GM18499 (cell line): Measurements from ENCODE around the gene FBN1.

ENCODE experiments used
- ATAC-seq: cut with Tn5 transposase; IDR thresholded peaks from one replicate; pipeline ENCODE4 v1.9.1; 2021; ENCODE audit warnings: moderate number of reproducible peaks; ENCODE audit not compliant: insufficient read depth, unreplicated experiment

FBN1 gene

DNA sequence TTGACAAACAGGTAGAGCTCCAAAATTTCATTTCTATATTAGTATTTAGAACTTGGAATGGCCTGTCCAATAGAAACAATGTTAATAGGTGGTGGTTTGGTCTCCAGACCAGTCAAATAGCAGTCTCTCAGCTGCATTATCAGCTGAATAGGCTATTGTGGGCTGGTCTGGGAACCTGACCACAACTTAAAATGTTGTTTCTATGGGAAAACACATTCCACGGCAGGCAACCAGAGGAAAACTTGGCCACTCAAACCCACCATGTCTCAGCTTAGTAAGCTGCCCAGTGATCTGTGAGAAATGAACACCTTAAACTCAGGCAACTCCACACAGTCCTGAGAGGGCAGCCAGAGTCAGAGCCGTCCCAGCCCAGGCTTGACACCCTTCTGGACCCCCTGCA lies 20.4 kb downstream of the FBN1 start:
- ATAC-seq = no peak

GRCh38 chr15:48624700-48625099 lies 20.8 kb downstream of the FBN1 start:
- no peak for ATAC-seq

- ATAC-seq = no peak
Measured at GRCh38 chr15:48623456-48623855, 22.1 kb downstream of the FBN1 start.

GRCh38 chr15:48622237-48622636 lies 23.3 kb downstream of the FBN1 start:
- ATAC-seq = no peak

DNA sequence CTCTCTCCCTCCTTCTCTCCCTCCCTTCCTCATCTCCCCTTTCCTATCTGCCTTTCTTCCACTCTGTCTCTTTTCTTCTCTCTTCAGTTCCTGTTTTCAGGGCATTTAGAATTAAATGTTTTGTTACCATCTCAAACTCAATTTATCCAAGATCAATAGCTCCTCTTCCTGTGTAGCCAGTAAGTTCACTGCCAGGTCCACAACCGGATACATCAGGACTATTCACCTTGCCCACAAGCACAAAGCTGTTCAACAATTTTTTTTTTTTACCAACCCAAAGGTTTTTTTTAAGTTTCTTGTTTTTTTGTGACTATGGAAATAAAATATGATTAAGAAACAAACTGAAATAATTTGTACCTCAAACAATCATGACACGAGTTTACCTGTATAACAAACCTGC lies 26.1 kb downstream of the FBN1 start:
- ATAC-seq = no peak

DNA sequence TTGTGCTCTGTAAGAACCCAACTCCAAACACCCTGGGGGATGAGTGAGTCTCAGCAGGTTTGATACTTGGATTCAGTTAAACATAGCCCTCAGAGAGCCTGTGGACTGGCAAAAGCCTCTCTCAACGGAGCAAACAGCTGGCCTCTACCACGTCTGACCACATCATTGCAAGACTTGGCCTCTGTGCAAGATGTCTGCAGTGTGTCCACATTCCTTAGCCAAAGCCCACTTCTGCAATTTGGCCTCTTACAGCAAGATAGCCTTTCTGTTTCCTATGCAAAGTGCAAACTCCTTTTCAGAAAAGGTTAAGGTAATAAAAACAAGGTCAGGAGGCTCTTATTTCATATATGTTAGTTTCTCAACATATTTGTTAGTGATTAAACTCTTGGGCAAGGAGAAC lies 27.9 kb downstream of the FBN1 start:
- no peak for ATAC-seq

- ATAC-seq = no peak
Measured at GRCh38 chr15:48616216-48616615, 29.3 kb downstream of the FBN1 start.

GRCh38 chr15:48614051-48614450 lies 31.5 kb downstream of the FBN1 start:
- ATAC-seq = no peak

DNA sequence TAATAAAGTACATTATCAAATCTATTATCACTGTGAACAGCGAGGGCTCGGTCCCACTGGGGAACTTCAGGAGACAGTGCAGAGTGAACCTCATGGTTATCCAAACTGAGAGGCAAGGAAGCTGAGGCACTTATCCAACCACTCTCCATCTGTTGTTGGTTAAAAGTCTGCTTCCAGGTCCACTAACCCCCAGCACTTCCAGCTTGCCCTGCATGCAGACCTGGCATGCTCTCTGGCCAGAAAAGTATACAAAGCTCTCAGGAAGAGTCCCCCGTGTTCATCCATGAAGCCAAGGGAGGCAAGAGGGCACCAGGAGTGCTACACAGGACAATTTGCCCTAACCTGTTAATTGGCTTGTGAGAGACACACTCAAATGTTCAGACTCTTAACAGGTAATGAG lies 36.0 kb downstream of the FBN1 start:
- no peak for ATAC-seq

- ATAC-seq = no peak
Measured at GRCh38 chr15:48607846-48608245, 37.7 kb downstream of the FBN1 start.

DNA sequence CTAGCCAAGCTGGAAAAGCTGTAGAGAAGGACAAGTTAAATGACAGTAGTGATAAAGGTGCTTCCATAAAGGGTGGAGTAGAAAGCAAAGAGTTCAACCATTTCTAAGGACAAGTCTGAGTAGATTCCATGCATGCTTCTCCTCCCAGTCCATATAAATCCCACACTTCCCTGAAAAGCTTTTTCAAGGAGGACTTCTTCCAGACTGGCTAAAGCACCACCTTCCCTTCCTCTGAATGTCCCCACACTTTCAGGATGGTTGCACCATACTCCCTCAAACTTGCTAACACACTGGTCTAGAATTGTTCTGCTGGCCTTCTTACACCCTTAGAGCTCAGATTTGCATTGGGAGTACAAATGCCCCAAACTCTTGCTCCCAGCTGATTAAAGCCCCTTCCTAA lies 40.9 kb downstream of the FBN1 start:
- ATAC-seq = no peak

DNA sequence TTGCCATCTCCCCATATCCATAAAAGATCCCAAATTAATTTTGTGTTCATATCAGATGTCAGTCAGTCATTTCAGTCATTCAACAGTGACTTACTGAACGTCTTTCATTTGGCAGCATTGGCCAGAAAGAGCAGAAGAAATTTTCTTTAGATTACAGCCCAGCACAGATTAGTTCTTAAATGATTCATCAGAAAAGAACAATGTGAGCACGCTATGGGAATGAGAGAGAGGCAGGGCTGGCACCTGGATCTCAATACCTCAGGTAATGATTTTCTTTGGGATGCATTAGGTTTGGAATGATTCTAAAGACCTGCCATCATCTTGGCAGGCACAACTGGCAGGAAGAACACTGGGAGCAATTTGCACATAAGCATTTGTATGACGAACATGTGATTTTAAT lies 41.6 kb downstream of the FBN1 start:
- ATAC-seq = no peak

DNA sequence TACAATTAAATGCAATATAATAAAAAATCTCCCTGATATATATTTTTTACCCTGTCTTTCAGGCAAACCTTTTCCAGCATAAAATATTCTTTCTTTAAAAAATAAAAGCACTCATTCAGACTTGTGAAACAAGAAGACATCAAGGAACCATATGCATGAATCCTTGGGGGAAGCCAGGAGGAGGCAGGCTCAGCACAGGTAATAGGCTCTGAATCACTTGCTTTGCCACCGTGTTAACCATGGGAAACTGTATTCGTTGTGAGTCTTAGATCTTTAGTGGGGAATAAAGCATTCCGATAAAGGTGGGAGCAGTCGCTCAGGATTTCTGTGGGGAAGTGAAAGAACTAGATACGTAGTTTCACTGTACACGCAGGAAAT lies 42.4 kb downstream of the FBN1 start:
- ATAC-seq = no peak

DNA sequence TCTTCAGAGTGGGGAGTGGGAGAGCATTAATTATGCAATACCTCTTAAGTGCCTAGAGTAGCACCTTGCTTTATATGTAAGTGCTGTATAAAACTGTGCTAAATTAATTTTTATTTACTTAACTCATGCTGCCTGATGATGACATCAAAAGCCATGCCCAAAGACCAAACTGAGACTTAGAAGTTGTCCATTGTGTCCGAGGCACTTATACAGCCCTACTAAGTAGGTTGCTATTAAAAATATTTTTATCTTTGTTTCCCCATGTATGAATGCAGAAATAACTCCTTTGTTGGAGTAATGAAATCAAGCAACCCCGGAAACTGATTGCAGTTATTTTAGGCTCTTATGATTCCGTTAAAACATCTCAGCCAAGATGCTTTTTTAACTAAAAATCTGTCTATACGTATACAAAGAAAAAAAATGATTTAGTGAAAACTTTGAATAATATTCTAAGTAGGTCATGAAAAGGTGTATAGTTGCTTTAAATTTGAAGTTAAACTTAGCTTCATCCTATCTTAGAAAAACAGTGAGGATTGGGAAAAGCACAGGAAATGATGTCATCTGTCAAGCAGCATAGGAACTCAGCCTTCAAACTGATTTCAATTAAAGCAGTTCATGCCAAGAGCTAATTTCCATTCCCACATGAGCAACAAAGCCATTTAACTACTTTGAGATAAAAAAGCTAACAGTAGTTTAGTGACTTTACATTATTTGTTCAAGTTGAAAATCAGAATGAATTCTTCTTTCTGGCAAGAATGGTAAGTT lies 43.0 kb downstream of the FBN1 start:
- ATAC-seq = no peak

- no peak for ATAC-seq
Measured at GRCh38 chr15:48601095-48601494, 44.4 kb downstream of the FBN1 start.

GRCh38 chr15:48596841-48597240 lies 48.7 kb downstream of the FBN1 start:
- ATAC-seq = no peak

DNA sequence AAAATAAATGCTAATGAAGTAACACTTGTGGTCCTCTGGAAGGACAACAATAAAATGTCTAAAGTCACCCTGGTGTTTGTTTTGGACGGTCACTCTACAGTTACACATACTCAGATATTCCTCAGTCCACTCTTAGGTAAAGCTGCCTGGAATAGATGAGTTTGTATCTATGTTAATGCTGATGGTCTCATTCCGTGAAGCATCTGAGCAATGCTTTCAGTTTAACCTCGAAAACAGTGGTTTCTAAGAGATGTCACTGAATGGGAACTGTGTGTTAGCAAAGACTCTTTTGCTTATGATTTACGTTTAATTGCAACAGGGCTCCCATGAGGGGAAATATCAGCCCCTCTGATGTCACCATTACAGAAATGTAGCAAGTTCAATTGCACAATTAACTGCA lies 49.1 kb downstream of the FBN1 start:
- ATAC-seq = peak; percentile 39

DNA sequence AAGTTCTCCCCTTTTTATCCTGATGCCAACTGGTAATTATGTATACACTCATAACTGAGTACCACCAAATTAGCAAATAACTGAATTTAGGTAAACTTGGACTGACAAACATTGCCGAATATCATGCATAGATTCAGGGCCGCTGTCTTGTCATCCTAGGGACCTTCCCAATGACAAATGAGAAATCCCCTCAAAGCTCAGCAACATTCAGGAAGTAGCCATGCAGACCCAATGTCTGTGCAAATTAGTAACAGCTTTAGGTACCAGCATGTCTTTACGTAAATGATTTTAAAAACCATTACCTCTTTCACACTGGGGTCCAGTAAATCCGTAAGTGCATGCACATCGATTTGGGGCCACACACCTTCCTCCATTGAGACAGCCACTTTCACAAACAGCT lies 49.5 kb downstream of the FBN1 start:
- peak; percentile 36 for ATAC-seq

GRCh38 chr15:48592933-48593332 lies 52.6 kb downstream of the FBN1 start:
- no peak for ATAC-seq

GRCh38 chr15:48592221-48592731 lies 53.2 kb downstream of the FBN1 start:
- no peak for ATAC-seq

- no peak for ATAC-seq
Measured at GRCh38 chr15:48590723-48591122, 54.8 kb downstream of the FBN1 start.

GRCh38 chr15:48584812-48585563 lies 60.5 kb downstream of the FBN1 start:
- ATAC-seq = no peak
